Trophoblast cell (in vitro differentiated cells and primary cell): Measurements from ENCODE around the gene CCR3.

Experiments
- DNase-seq, 2 donors: peaks; one replicate each; pipeline ENCODE4 v3.0.0-alpha.2; 2016
- H2AFZ ChIP-seq: 2 replicates; pipeline ENCODE4 v1.6.1; 2013; ENCODE audit warnings: low read length, moderate library complexity, mild to moderate bottlenecking; ENCODE audit not compliant: insufficient read depth, poor library complexity
- H2AK5ac ChIP-seq: 2 replicates; pipeline ENCODE4 v1.6.1; 2013; ENCODE audit warnings: mild to moderate bottlenecking, low read length
- H2BK120ac ChIP-seq: 2 replicates; pipeline ENCODE4 v1.6.1; 2013; ENCODE audit warnings: low read length, mild to moderate bottlenecking, moderate library complexity; ENCODE audit not compliant: insufficient read depth, poor library complexity
- H2BK12ac ChIP-seq: 2 replicates; pipeline ENCODE4 v1.6.1; 2013; ENCODE audit warnings: mild to moderate bottlenecking, low read length, moderate library complexity
- H2BK5ac ChIP-seq: 2 replicates; pipeline ENCODE4 v1.6.1; 2013; ENCODE audit warnings: low read length, low read depth, moderate library complexity, mild to moderate bottlenecking; ENCODE audit not compliant: poor library complexity
- H3K14ac ChIP-seq: 2 replicates; pipeline ENCODE4 v1.6.1; 2013; ENCODE audit warnings: mild to moderate bottlenecking, low read length
- H3K18ac ChIP-seq: 2 replicates; pipeline ENCODE4 v1.6.1; 2013; ENCODE audit warnings: mild to moderate bottlenecking, low read length
- H3K23ac ChIP-seq: 2 replicates; pipeline ENCODE4 v1.6.1; 2013; ENCODE audit warnings: low read length
- H3K27ac ChIP-seq: 2 replicates; pipeline ENCODE4 v1.5.1; 2013; ENCODE audit warnings: low read depth, mild to moderate bottlenecking, inconsistent platforms, low read length, moderate library complexity
- H3K27me3 ChIP-seq: 2 replicates; pipeline ENCODE4 v1.6.1; 2013; ENCODE audit warnings: inconsistent platforms, mild to moderate bottlenecking, low read length, moderate library complexity; ENCODE audit not compliant: insufficient read depth
- H3K36me3 ChIP-seq, 2 experiments: 1 replicate in 1 of 2; 2 replicates in 1 of 2; pipeline ENCODE4 v1.6.1; 2013; ENCODE audit warnings: low read length in 2 of 2, mild to moderate bottlenecking in 2 of 2, moderate library complexity in 1 of 2; ENCODE audit not compliant: insufficient read depth in 2 of 2, control insufficient read depth in 1 of 2
- H3K4ac ChIP-seq: 2 replicates; pipeline ENCODE4 v1.6.1; 2013; ENCODE audit warnings: low read depth, mild to moderate bottlenecking, low read length, moderate library complexity
- H3K4me1 ChIP-seq, 2 experiments: 1 replicate in 1 of 2; 2 replicates in 1 of 2; pipeline ENCODE4 v1.6.1; 2013; ENCODE audit warnings: low read length in 2 of 2, mild to moderate bottlenecking in 2 of 2, moderate library complexity in 1 of 2; ENCODE audit not compliant: insufficient read depth in 2 of 2, control insufficient read depth in 1 of 2
- H3K4me2 ChIP-seq: 2 replicates; pipeline ENCODE4 v1.6.1; 2013; ENCODE audit warnings: inconsistent platforms, mild to moderate bottlenecking, low read length, moderate library complexity
- H3K4me3 ChIP-seq: 2 replicates; pipeline ENCODE4 v1.5.1; 2013; ENCODE audit warnings: mild to moderate bottlenecking, low read depth, low read length, inconsistent platforms
- H3K79me1 ChIP-seq: one replicate; pipeline ENCODE4 v1.6.1; 2013; ENCODE audit warnings: low read length
- H3K79me2 ChIP-seq: 2 replicates; pipeline ENCODE4 v1.6.1; 2013; ENCODE audit warnings: low read length, mild to moderate bottlenecking; ENCODE audit not compliant: control insufficient read depth, insufficient read depth, poor library complexity
- H3K9ac ChIP-seq: 2 replicates; pipeline ENCODE4 v1.6.1; 2013; ENCODE audit warnings: mild to moderate bottlenecking, low read length
- H3K9me3 ChIP-seq: 2 replicates; pipeline ENCODE4 v1.6.1; 2013; ENCODE audit warnings: low read depth, mild to moderate bottlenecking, control low read depth, inconsistent platforms, low read length; ENCODE audit not compliant: insufficient read depth
- H4K12ac ChIP-seq: 2 replicates; pipeline ENCODE4 v1.6.1; 2013; ENCODE audit warnings: low read depth, mild to moderate bottlenecking, low read length, moderate library complexity
- H4K8ac ChIP-seq: 2 replicates; pipeline ENCODE4 v1.6.1; 2013; ENCODE audit warnings: low read depth, mild to moderate bottlenecking, low read length, moderate library complexity
- H4K91ac ChIP-seq: one replicate; pipeline ENCODE4 v1.6.1; 2013; ENCODE audit warnings: low read depth, mild to moderate bottlenecking, low read length, moderate library complexity
- WGBS: extraction: QIAGEN DNeasy Blood & Tissue Kit; methylation state at CpG from one replicate; pipeline ENCODE4 v1.1.7; 2013; ENCODE audit warnings: missing lambda C conversion rate; ENCODE audit not compliant: insufficient read length, insufficient coverage; ENCODE audit errors: extremely low coverage; 5-methylcytosine and 5-hydroxymethylcytosine counted together

Gene CCR3

GRCh38 chr3:46245146-46245545, 2.9 kb downstream of the CCR3 start:
- Histone ChIP-seq H3K79me1 (no peaks in the 10 kb centered on the region), H4K91ac (no peak overlapping the region), H3K27ac (no peak overlapping the region), H3K14ac (no peak overlapping the region), H3K4ac (no peak overlapping the region), H3K36me3 (no peaks in the 10 kb centered on the region), H3K4me3 (no peak overlapping the region), H2AFZ (no peak overlapping the region), H4K12ac (no peak overlapping the region), H4K8ac (no peak overlapping the region), H3K4me1 (no peaks in the 10 kb centered on the region), H2BK5ac (no peak overlapping the region), H3K23ac (no peak overlapping the region), H3K18ac (no peak overlapping the region), H3K27me3 (no peaks in the 10 kb centered on the region), H3K9ac (no peak overlapping the region), H2BK120ac (no peak overlapping the region), H2AK5ac (no peak overlapping the region), H3K4me2 (no peak overlapping the region), H2BK12ac (no peak overlapping the region), H3K79me2 (no peaks in the 10 kb centered on the region), H3K9me3 (no peaks in the 10 kb centered on the region)
- WGBS, result no CpG with 5 or more reads among the region's 3 CpGs
- no peak for DNase-seq

- no peak overlapping the region for H4K91ac ChIP-seq
- no CpG with 5 or more reads among the region's 1 CpG for WGBS
- no peak overlapping the region for H2BK5ac ChIP-seq
- H3K79me2 ChIP-seq, result no peaks in the 10 kb centered on the region
- no peak overlapping the region for H3K9ac ChIP-seq
- no peak overlapping the region for H2AK5ac ChIP-seq
- H2BK12ac ChIP-seq, result no peak overlapping the region
- H3K79me1 ChIP-seq, result no peaks in the 10 kb centered on the region
- H3K9me3 ChIP-seq, result no peaks in the 10 kb centered on the region
- H3K4me2 ChIP-seq, result no peak overlapping the region
- H3K27me3 ChIP-seq, result no peaks in the 10 kb centered on the region
- no peaks in the 10 kb centered on the region for H3K36me3 ChIP-seq
- no peak overlapping the region for H2BK120ac ChIP-seq
- H4K12ac ChIP-seq, result no peak overlapping the region
- H4K8ac ChIP-seq, result no peak overlapping the region
- H3K4me3 ChIP-seq, result no peak overlapping the region
- no peak overlapping the region for H3K14ac ChIP-seq
- H2AFZ ChIP-seq, result no peak overlapping the region
- H3K18ac ChIP-seq, result no peak overlapping the region
- H3K4ac ChIP-seq, result no peak overlapping the region
- no peaks in the 10 kb centered on the region for H3K4me1 ChIP-seq
- no peak for DNase-seq
- H3K27ac ChIP-seq, result no peak overlapping the region
- no peak overlapping the region for H3K23ac ChIP-seq
Observed at GRCh38 chr3:46252980-46253379, 10.7 kb downstream of the CCR3 start.

GRCh38 chr3:46258525-46258924, 16.3 kb downstream of the CCR3 start:
- Histone ChIP-seq H3K79me2 (no peaks in the 10 kb centered on the region), H3K27me3 (no peaks in the 10 kb centered on the region), H3K9me3 (no peaks in the 10 kb centered on the region), H2AFZ (no peak overlapping the region), H3K27ac (no peak overlapping the region), H3K14ac (no peak overlapping the region), H4K91ac (no peak overlapping the region), H3K4me2 (no peak overlapping the region), H2BK120ac (no peak overlapping the region), H2AK5ac (no peak overlapping the region), H3K4ac (no peak overlapping the region), H4K8ac (no peak overlapping the region), H3K23ac (no peak overlapping the region), H2BK12ac (no peak overlapping the region), H3K9ac (no peak overlapping the region), H3K79me1 (no peaks in the 10 kb centered on the region), H3K4me3 (no peak overlapping the region), H3K18ac (no peak overlapping the region), H2BK5ac (no peak overlapping the region), H3K4me1 (no peaks in the 10 kb centered on the region), H3K36me3 (no peaks in the 10 kb centered on the region), H4K12ac (no peak overlapping the region)
- no peak for DNase-seq
- WGBS, result no CpG with 5 or more reads among the region's 2 CpGs

- no peaks in the 10 kb centered on the region for H3K79me1 ChIP-seq
- H2AFZ ChIP-seq, result no peak overlapping the region
- no peak overlapping the region for H3K9ac ChIP-seq
- no peak overlapping the region for H4K8ac ChIP-seq
- no peak overlapping the region for H2BK5ac ChIP-seq
- no peak overlapping the region for H3K23ac ChIP-seq
- no peak for DNase-seq
- H3K18ac ChIP-seq, result no peak overlapping the region
- no peak overlapping the region for H2BK12ac ChIP-seq
- H3K36me3 ChIP-seq, result no peaks in the 10 kb centered on the region
- H3K27me3 ChIP-seq, result no peaks in the 10 kb centered on the region
- WGBS, result no CpG with 5 or more reads among the region's 5 CpGs
- H2BK120ac ChIP-seq, result no peak overlapping the region
- H4K12ac ChIP-seq, result no peak overlapping the region
- H2AK5ac ChIP-seq, result no peak overlapping the region
- H4K91ac ChIP-seq, result no peak overlapping the region
- H3K14ac ChIP-seq, result no peak overlapping the region
- H3K4me3 ChIP-seq, result no peak overlapping the region
- H3K27ac ChIP-seq, result no peak overlapping the region
- H3K79me2 ChIP-seq, result no peaks in the 10 kb centered on the region
- no peaks in the 10 kb centered on the region for H3K9me3 ChIP-seq
- no peak overlapping the region for H3K4me2 ChIP-seq
- no peak overlapping the region for H3K4ac ChIP-seq
- no peaks in the 10 kb centered on the region for H3K4me1 ChIP-seq
Observed at GRCh38 chr3:46261926-46262594, 19.8 kb downstream of the CCR3 start.
